GM23338 (cell line): ENCODE measurements around the gene BRCC3. TPM values are rescaled to one million over a fixed set of nuclear protein-coding genes. Genes with fewer than 3 reads are reported as not detected.

Experiments
- ATAC-seq: fragments of 200-7000 bp; cut with Tn5 transposase; 3 replicates; pipeline ENCODE4 v1.9.1; 2020
- DNase-seq: peaks from one replicate; pipeline ENCODE4 v3.0.0-alpha.2; 2015; ENCODE audit warnings: low spot score
- H2AFZ ChIP-seq: fragments of 200-600 bp; sonication (generic); 2 replicates; pipeline ENCODE4 v1.8.0; 2016; ENCODE audit warnings: antibody characterized with exemption, mild to moderate bottlenecking, moderate library complexity
- H3F3A ChIP-seq: fragments of 200-600 bp; sonication (generic); replicated peaks from 2 replicates; pipeline ENCODE4 v1.8.0; 2017; ENCODE audit warnings: antibody characterized with exemption, mixed run types, low read depth
- H3K27ac ChIP-seq: fragments of 200-600 bp; sonication (generic); 2 replicates; pipeline ENCODE4 v1.6.1; 2016; ENCODE audit warnings: low read depth
- H3K27me3 ChIP-seq: fragments of 200-600 bp; sonication (generic); 2 replicates; pipeline ENCODE4 v1.8.0; 2016; ENCODE audit warnings: mild to moderate bottlenecking, mixed run types, moderate library complexity; ENCODE audit not compliant: insufficient read depth
- H3K36me3 ChIP-seq: fragments of 200-600 bp; sonication (generic); 2 replicates; pipeline ENCODE4 v1.8.0; 2016; ENCODE audit warnings: mild to moderate bottlenecking; ENCODE audit not compliant: insufficient read depth
- H3K4me1 ChIP-seq: fragments of 200-600 bp; sonication (generic); 2 replicates; pipeline ENCODE4 v1.8.0; 2016; ENCODE audit warnings: mild to moderate bottlenecking, moderate library complexity; ENCODE audit not compliant: insufficient read depth
- H3K4me2 ChIP-seq: fragments of 200-600 bp; sonication (generic); 2 replicates; pipeline ENCODE4 v1.7.1; 2017; ENCODE audit warnings: mixed run types
- H3K4me3 ChIP-seq: fragments of 200-600 bp; sonication (generic); 2 replicates; pipeline ENCODE4 v1.6.1; 2016; ENCODE audit warnings: mixed run types
- H3K79me2 ChIP-seq: fragments of 200-600 bp; sonication (generic); replicated peaks from 2 replicates; pipeline ENCODE4 v1.8.0; 2017; ENCODE audit warnings: mild to moderate bottlenecking; ENCODE audit not compliant: insufficient read depth
- H3K9me2 ChIP-seq: fragments of 200-600 bp; sonication (generic); 2 replicates; pipeline ENCODE4 v1.8.0; 2017; ENCODE audit not compliant: insufficient read depth
- H4K20me1 ChIP-seq: fragments of 200-600 bp; sonication (generic); replicated peaks from 2 replicates; pipeline ENCODE4 v1.8.0; 2017; ENCODE audit warnings: mild to moderate bottlenecking; ENCODE audit not compliant: insufficient read depth
- H3K27ac Mint-ChIP-seq: 2 replicates; pipeline ENCODE4 v1.8.0; 2020; ENCODE audit warnings: inconsistent platforms, mild to moderate bottlenecking, moderate library complexity, mixed read lengths
- H3K27me3 Mint-ChIP-seq: 3 replicates; pipeline ENCODE4 v1.8.0; 2022; ENCODE audit warnings: low read depth, mild to moderate bottlenecking, moderate library complexity, mixed read lengths, inconsistent platforms; ENCODE audit not compliant: insufficient read depth, poor library complexity
- H3K36me3 Mint-ChIP-seq: 3 replicates; pipeline ENCODE4 v1.8.0; 2021; ENCODE audit warnings: low read depth, mild to moderate bottlenecking, inconsistent platforms, moderate library complexity, mixed read lengths
- H3K4me1 Mint-ChIP-seq: 3 replicates; pipeline ENCODE4 v1.8.0; 2020; ENCODE audit warnings: mild to moderate bottlenecking, inconsistent platforms, mixed read lengths
- H3K4me3 Mint-ChIP-seq: 3 replicates; pipeline ENCODE4 v1.8.0; 2021; ENCODE audit warnings: moderate library complexity, mild to moderate bottlenecking, inconsistent platforms, mixed read lengths
- H3K9me3 Mint-ChIP-seq: 3 replicates; pipeline ENCODE4 v1.8.0; 2020; ENCODE audit warnings: moderate library complexity, mild to moderate bottlenecking, inconsistent platforms, mixed read lengths
- EZH2 ChIP-seq: fragments of 200-600 bp; sonication (generic); IDR thresholded peaks from one replicate; pipeline ENCODE4 v1.8.0; 2017; ENCODE audit warnings: antibody characterized with exemption, mild to moderate bottlenecking, low read depth; ENCODE audit not compliant: unreplicated experiment
- EZH2phosphoT487 ChIP-seq: fragments of 200-600 bp; sonication (generic); IDR thresholded peaks from one replicate; pipeline ENCODE4 v1.8.1; 2018; ENCODE audit warnings: antibody characterized with exemption; ENCODE audit not compliant: unreplicated experiment
- ZNF331 ChIP-seq: fragments of 250-450 bp; sonication (Bioruptor Pico); IDR thresholded peaks from 2 replicates; pipeline ENCODE4 v1.5.0; 2020; ENCODE audit warnings: low read depth, mild to moderate bottlenecking, moderate library complexity
- polyA plus RNA-seq: library from polyadenylated mRNA; unstranded; fragments of >200 nt; fragmentation: Nextera tagmentation; extraction: Ambion mirVana; gene quantifications from 2 replicates; pipeline ENCODE4 v1.2.1, GENCODE V29; 2016
- total RNA-seq: library from RNA; depleted of rRNA; stranded (reverse); fragments of >200 nt; shearing (Covaris generic); gene quantifications from 2 replicates; pipeline ENCODE4 v1.2.3, GENCODE V29; 2014
- TF ChIP-seq, protein P1 (sequence below): fragments of 250-450 bp; sonication (Bioruptor Pico); IDR thresholded peaks from 2 replicates; pipeline ENCODE4 v1.5.0; 2020; ENCODE audit warnings: mild to moderate bottlenecking, moderate library complexity
- TF ChIP-seq, protein P2 (sequence below), 2 experiments: fragments of 200-600 bp in 1 of 2; sonication (generic) in 1 of 2; conservative IDR thresholded peaks; 2 replicates each; pipeline versions ENCODE4 v1.5.1 to v1.6.1; 2016 to 2017; ENCODE audit warnings: antibody characterized with exemption in 2 of 2, low read depth in 2 of 2, mild to moderate bottlenecking in 2 of 2, moderate library complexity in 1 of 2
- TF ChIP-seq, protein P3 (sequence below): IDR thresholded peaks from 2 replicates; pipeline ENCODE4 v1.6.1; 2016; ENCODE audit warnings: antibody characterized with exemption

The BRCC3 gene
- total and polyA plus RNA-seq, 2 experiments from 2014 or later = 18.4 to 26.7 TPM

DNA sequence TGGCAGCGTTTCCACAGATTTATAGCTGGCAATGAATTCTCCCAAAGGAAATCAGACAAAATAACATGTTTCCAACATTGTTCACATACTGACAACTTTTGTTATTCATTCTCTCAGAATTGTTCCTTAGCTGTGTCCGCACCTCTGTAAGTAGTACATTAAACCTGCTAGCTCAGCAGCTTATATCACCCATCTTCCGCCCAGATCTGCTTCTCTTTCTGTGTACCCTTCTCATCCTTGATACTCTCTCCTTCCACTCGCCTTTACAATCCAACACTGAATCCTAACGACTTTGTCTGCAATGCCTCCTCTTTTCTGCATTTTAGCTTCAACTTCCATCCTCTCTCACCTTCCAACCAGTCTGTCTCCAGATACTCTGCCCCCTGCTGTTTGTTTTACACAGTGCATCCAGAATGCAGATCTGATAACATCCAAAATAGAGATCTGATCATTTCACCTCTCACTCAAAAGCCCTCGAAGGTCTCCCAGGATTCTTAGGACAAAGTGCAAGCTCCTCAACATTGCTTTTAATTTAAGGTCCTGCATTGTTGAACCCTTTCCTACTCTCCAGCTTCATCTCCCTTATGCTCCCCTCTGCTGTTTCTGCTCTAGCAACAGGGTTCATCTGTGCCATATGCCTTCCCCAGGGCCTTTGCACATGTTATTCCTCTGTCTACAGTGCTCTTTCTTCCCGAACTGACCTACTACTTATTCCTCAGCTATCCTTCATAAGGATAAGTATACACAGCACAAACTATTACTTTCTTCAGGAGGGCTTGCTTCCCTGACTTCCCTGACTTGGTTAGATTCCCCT is 77.6 kb downstream of the BRCC3 start:
- Histone ChIP-seq H3K4me3 (no peak overlapping the region), H3K4me2 (no peak overlapping the region), H3K27ac (no peak overlapping the region), H4K20me1 (no peaks in the 10 kb centered on the region), H3F3A (no peaks in the 10 kb centered on the region), H3K4me1 (no peaks in the 10 kb centered on the region), H3K36me3 (no peaks in the 10 kb centered on the region), H3K27me3 (no peaks in the 10 kb centered on the region), H2AFZ (no peak overlapping the region), H3K79me2 (no peaks in the 10 kb centered on the region), H3K9me2 (no peaks in the 10 kb centered on the region)
- H3K9me3 Mint-ChIP-seq = peaks cover 7% of the 10 kb centered on the region; the same call in 2 of the 3 replicates
- no peak overlapping the region for H3K4me3 Mint-ChIP-seq
- H3K4me1 Mint-ChIP-seq = peaks cover 2% of the 10 kb centered on the region; the same call in 1 of the 3 replicates
- H3K27ac Mint-ChIP-seq = no peak overlapping the region
- no peaks in the 10 kb centered on the region for H3K36me3 Mint-ChIP-seq
- TF ChIP-seq, protein P1, sequence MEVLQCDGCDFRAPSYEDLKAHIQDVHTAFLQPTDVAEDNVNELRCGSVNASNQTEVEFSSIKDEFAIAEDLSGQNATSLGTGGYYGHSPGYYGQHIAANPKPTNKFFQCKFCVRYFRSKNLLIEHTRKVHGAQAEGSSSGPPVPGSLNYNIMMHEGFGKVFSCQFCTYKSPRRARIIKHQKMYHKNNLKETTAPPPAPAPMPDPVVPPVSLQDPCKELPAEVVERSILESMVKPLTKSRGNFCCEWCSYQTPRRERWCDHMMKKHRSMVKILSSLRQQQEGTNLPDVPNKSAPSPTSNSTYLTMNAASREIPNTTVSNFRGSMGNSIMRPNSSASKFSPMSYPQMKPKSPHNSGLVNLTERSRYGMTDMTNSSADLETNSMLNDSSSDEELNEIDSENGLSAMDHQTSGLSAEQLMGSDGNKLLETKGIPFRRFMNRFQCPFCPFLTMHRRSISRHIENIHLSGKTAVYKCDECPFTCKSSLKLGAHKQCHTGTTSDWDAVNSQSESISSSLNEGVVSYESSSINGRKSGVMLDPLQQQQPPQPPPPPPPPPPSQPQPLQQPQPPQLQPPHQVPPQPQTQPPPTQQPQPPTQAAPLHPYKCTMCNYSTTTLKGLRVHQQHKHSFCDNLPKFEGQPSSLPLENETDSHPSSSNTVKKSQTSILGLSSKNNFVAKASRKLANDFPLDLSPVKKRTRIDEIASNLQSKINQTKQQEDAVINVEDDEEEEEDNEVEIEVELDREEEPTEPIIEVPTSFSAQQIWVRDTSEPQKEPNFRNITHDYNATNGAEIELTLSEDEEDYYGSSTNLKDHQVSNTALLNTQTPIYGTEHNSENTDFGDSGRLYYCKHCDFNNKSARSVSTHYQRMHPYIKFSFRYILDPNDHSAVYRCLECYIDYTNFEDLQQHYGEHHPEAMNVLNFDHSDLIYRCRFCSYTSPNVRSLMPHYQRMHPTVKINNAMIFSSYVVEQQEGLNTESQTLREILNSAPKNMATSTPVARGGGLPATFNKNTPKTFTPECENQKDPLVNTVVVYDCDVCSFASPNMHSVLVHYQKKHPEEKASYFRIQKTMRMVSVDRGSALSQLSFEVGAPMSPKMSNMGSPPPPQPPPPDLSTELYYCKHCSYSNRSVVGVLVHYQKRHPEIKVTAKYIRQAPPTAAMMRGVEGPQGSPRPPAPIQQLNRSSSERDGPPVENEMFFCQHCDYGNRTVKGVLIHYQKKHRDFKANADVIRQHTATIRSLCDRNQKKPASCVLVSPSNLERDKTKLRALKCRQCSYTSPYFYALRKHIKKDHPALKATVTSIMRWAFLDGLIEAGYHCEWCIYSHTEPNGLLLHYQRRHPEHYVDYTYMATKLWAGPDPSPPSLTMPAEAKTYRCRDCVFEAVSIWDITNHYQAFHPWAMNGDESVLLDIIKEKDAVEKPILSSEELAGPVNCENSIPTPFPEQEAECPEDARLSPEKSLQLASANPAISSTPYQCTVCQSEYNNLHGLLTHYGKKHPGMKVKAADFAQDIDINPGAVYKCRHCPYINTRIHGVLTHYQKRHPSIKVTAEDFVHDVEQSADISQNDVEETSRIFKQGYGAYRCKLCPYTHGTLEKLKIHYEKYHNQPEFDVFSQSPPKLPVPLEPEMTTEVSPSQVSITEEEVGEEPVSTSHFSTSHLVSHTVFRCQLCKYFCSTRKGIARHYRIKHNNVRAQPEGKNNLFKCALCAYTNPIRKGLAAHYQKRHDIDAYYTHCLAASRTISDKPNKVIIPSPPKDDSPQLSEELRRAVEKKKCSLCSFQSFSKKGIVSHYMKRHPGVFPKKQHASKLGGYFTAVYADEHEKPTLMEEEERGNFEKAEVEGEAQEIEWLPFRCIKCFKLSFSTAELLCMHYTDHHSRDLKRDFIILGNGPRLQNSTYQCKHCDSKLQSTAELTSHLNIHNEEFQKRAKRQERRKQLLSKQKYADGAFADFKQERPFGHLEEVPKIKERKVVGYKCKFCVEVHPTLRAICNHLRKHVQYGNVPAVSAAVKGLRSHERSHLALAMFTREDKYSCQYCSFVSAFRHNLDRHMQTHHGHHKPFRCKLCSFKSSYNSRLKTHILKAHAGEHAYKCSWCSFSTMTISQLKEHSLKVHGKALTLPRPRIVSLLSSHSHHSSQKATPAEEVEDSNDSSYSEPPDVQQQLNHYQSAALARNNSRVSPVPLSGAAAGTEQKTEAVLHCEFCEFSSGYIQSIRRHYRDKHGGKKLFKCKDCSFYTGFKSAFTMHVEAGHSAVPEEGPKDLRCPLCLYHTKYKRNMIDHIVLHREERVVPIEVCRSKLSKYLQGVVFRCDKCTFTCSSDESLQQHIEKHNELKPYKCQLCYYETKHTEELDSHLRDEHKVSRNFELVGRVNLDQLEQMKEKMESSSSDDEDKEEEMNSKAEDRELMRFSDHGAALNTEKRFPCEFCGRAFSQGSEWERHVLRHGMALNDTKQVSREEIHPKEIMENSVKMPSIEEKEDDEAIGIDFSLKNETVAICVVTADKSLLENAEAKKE (CRISPR knock-in tag) = no peak
- TF ChIP-seq, protein P2, sequence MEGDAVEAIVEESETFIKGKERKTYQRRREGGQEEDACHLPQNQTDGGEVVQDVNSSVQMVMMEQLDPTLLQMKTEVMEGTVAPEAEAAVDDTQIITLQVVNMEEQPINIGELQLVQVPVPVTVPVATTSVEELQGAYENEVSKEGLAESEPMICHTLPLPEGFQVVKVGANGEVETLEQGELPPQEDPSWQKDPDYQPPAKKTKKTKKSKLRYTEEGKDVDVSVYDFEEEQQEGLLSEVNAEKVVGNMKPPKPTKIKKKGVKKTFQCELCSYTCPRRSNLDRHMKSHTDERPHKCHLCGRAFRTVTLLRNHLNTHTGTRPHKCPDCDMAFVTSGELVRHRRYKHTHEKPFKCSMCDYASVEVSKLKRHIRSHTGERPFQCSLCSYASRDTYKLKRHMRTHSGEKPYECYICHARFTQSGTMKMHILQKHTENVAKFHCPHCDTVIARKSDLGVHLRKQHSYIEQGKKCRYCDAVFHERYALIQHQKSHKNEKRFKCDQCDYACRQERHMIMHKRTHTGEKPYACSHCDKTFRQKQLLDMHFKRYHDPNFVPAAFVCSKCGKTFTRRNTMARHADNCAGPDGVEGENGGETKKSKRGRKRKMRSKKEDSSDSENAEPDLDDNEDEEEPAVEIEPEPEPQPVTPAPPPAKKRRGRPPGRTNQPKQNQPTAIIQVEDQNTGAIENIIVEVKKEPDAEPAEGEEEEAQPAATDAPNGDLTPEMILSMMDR (conservative IDR thresholded peaks at IDR 0.05; ENCODE audit: low read depth in 2 of 2) = peak; percentile 60 to 63
- TF ChIP-seq EZH2phosphoT487 (no peak), ZNF331 (CRISPR knock-in tag) (no peak), EZH2 (no peak)
- TF ChIP-seq, protein P3, sequence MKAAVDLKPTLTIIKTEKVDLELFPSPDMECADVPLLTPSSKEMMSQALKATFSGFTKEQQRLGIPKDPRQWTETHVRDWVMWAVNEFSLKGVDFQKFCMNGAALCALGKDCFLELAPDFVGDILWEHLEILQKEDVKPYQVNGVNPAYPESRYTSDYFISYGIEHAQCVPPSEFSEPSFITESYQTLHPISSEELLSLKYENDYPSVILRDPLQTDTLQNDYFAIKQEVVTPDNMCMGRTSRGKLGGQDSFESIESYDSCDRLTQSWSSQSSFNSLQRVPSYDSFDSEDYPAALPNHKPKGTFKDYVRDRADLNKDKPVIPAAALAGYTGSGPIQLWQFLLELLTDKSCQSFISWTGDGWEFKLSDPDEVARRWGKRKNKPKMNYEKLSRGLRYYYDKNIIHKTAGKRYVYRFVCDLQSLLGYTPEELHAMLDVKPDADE = no peak
- no peaks in the 10 kb centered on the region for H3K27me3 Mint-ChIP-seq
- peak; percentile 65 for DNase-seq
- peak; percentile 47; the same call in 2 of the 3 replicates for ATAC-seq
